Measurements from ENCODE around the gene CEACAM6. TPM values are rescaled to one million over a fixed set of nuclear protein-coding genes. Genes with fewer than 3 reads are reported as not detected.

The CEACAM6 gene
- total RNA-seq, 2 experiments from 2014 or later, result not detected

GRCh38 chr19:41796362-41796761 lies 41.0 kb downstream of the CEACAM6 start, which contains the start of gene CEACAM3:
CEACAM3 (plus strand) TSS chr19:41796587; CDS start chr19:41796678, 91 bp downstream.
- ATAC-seq (no peak), DNase-seq (no peak)
- ChIA-PET POLR2A (no interaction called here), CTCF (interaction anchor here (0.6 to 8.0 kb wide), 17 partner anchors 7 to 196 kb away, joined by 3 to 137 read pairs (median 7); partner anchors contain the start of gene CEACAM6)
- Mint-ChIP-seq H3K27me3 (peaks cover 22% of the 10 kb centered on the region), H3K9me3 (ENCODE audit: low read depth) (no peaks in the 10 kb centered on the region), H3K4me1 (no peaks in the 10 kb centered on the region), H3K36me3 (ENCODE audit: low read depth) (no peaks in the 10 kb centered on the region), H3K27ac (no peak within 1 kb of the TSS), H3K4me3 (no peak within 1 kb of the TSS)
- intact Hi-C loops (cut with DNase I, micrococcal nuclease), result no loop called here

GRCh38 chr19:41796901-41797300 lies 41.6 kb downstream of the CEACAM6 start:
- Mint-ChIP-seq H3K9me3 (ENCODE audit: low read depth) (no peaks in the 10 kb centered on the region), H3K27me3 (peaks cover 20% of the 10 kb centered on the region), H3K4me3 (no peak overlapping the region), H3K36me3 (ENCODE audit: low read depth) (no peaks in the 10 kb centered on the region), H3K27ac (no peak overlapping the region), H3K4me1 (no peaks in the 10 kb centered on the region)
- no peak for DNase-seq
- CTCF ChIA-PET, result interaction anchor here (1.4 to 8.0 kb wide), 4 partner anchors 12 to 38 kb away, joined by 4 to 137 read pairs (median 28); no protein-coding TSS in a partner anchor
- intact Hi-C loops (cut with DNase I, micrococcal nuclease), result no loop called here
- no peak for ATAC-seq
- POLR2A ChIA-PET, result no interaction called here

DNA sequence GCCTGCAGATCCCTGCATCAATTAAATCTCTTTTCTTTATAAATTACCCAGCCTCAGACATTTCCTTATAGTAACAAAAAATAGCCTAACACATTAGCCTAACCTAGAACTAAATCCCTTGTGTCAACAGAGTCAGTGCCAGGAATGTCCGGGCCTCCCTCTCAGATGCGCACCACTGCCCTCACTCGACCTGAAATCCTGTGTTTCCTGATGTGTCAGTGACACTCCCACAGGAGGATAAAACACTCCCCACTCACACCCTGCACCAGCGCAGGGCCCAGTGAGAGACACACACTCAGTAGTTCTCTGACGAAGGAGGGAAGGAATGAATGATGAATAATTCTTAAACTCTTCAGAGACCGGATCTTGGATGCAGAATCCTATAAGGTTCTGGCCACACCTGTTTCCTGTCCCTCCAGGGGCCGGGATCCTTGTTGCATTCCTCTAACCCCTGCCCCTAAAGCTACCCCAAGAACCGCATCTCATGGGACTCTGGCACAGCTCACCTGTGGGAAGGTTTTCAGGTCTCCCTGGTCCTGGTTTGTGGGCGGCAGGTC lies 44.2 kb downstream of the CEACAM6 start:
- POLR2A ChIA-PET, result interaction anchor here (0.7 kb wide), 1 partner anchor 17 kb away, joined by 3 read pairs; no protein-coding TSS in a partner anchor
- Mint-ChIP-seq H3K4me1 (peaks cover 10% of the 10 kb centered on the region), H3K27me3 (peaks cover 4% of the 10 kb centered on the region), H3K36me3 (ENCODE audit: low read depth) (no peaks in the 10 kb centered on the region), H3K9me3 (ENCODE audit: low read depth) (no peaks in the 10 kb centered on the region), H3K4me3 (no peak overlapping the region), H3K27ac (no peak overlapping the region)
- intact Hi-C loops (cut with DNase I, micrococcal nuclease), result no loop called here
- no peak for ATAC-seq
- CTCF ChIA-PET, result interaction anchor here (1.0 kb wide), 1 partner anchor 36 kb away, joined by 3 read pairs; no protein-coding TSS in a partner anchor
- no peak for DNase-seq

DNA sequence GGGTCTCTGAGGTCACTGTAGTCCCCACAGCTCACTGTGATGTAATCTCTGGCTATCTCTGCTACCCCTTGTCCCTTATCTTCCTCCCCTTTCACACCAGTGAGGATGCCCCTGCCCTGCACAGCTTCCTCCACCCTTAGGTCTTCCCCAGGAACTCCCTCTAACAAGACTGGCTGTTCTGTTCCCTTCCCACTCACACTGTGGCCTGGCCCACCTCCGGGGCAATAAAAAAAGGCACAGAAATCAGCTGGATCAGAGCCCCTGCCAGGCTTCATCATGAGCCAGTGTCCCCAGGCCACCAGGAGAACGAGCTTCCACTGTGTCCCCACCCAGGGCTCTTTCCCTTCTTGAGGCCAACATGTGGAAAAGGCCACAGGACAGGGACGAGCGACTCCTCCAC lies 45.7 kb downstream of the CEACAM6 start:
- Mint-ChIP-seq H3K4me1 (peaks cover 17% of the 10 kb centered on the region), H3K27me3 (peaks cover 2% of the 10 kb centered on the region), H3K27ac (no peak overlapping the region), H3K36me3 (ENCODE audit: low read depth) (no peaks in the 10 kb centered on the region), H3K9me3 (ENCODE audit: low read depth) (no peaks in the 10 kb centered on the region), H3K4me3 (no peak overlapping the region)
- ATAC-seq, result no peak
- no peak for DNase-seq
- intact Hi-C loops (cut with DNase I, micrococcal nuclease), result no loop called here
- ChIA-PET CTCF (interaction anchor here (0.7 to 5.6 kb wide), 3 partner anchors 7 to 36 kb away, joined by 3 to 43 read pairs (median 3); no protein-coding TSS in a partner anchor), POLR2A (no interaction called here)

DNA sequence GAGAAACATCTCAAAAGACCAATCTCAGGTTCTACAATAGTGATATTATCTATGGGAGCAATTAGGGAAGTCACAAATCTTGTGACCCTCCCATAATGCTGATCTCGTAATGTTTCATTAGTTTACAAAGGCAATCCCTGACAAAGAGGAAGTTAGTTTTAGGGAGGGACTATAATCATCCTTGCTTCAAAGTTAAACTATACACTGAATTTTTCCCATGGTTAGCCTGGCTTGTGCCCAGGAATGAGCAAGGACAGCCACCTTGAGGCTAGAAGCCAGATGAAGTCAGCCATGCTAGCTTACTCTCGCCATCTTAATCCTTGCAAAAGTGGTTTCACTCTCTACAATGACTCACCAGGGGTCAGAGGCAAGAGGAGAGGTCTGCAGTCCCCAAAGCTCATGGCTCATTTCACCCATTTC lies 46.5 kb downstream of the CEACAM6 start:
- intact Hi-C loops (cut with DNase I, micrococcal nuclease), result no loop called here
- Mint-ChIP-seq H3K36me3 (ENCODE audit: low read depth) (no peaks in the 10 kb centered on the region), H3K4me3 (no peak overlapping the region), H3K27me3 (peaks cover 2% of the 10 kb centered on the region), H3K4me1 (peaks cover 17% of the 10 kb centered on the region), H3K27ac (no peak overlapping the region), H3K9me3 (ENCODE audit: low read depth) (no peaks in the 10 kb centered on the region)
- ChIA-PET CTCF (interaction anchor here (0.7 to 5.6 kb wide), 7 partner anchors 8 to 49 kb away, joined by 3 to 43 read pairs (median 4); no protein-coding TSS in a partner anchor), POLR2A (no interaction called here)
- DNase-seq, result no peak
- ATAC-seq, result peak; percentile 51

GRCh38 chr19:41802770-41803169 lies 47.4 kb downstream of the CEACAM6 start:
- no peak for DNase-seq
- intact Hi-C loops (cut with DNase I, micrococcal nuclease), result no loop called here
- H3K27me3 Mint-ChIP-seq, result peaks cover 3% of the 10 kb centered on the region
- H3K36me3 Mint-ChIP-seq (ENCODE audit: low read depth), result no peaks in the 10 kb centered on the region
- ChIA-PET CTCF (interaction anchor here (0.6 to 5.6 kb wide), 8 partner anchors 8 to 585 kb away, joined by 3 to 43 read pairs (median 4); no protein-coding TSS in a partner anchor), POLR2A (interaction anchor here (0.6 kb wide), 1 partner anchor 198 kb away, joined by 4 read pairs; no protein-coding TSS in a partner anchor)
- H3K27ac Mint-ChIP-seq, result no peak overlapping the region
- no peak overlapping the region for H3K4me3 Mint-ChIP-seq
- ATAC-seq, result no peak
- H3K4me1 Mint-ChIP-seq, result peaks cover 17% of the 10 kb centered on the region
- H3K9me3 Mint-ChIP-seq (ENCODE audit: low read depth), result no peaks in the 10 kb centered on the region

DNA sequence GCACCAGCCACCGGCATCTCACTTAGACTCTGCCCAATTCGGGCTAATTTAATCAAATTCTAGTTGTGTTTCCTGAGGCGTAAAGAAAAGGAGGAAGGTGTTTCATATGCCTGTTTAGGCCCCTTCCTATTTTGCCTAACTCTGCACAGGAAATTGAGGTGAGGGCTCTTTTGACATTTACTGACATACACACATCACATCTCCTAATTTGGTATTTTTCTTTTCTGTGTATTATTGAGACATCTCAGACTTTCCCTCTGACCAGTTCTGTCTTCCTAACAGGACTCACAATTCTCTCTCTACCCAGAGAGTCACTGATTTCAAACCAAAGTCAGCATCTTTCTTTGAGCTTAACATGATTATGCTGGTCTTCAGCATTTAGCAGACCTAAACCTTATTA lies 49.0 kb downstream of the CEACAM6 start:
- POLR2A ChIA-PET, result no interaction called here
- CTCF ChIA-PET, result interaction anchor here (0.6 to 5.6 kb wide), 5 partner anchors 11 to 1376 kb away, joined by 3 to 43 read pairs (median 3); no protein-coding TSS in a partner anchor

GRCh38 chr19:41807176-41807575 lies 51.8 kb downstream of the CEACAM6 start:
- Mint-ChIP-seq H3K36me3 (ENCODE audit: low read depth) (no peaks in the 10 kb centered on the region), H3K9me3 (ENCODE audit: low read depth) (no peaks in the 10 kb centered on the region), H3K4me3 (no peak overlapping the region), H3K27ac (no peak overlapping the region), H3K4me1 (peaks cover 17% of the 10 kb centered on the region), H3K27me3 (peaks cover 6% of the 10 kb centered on the region)
- ChIA-PET POLR2A (no interaction called here), CTCF (interaction anchor here (0.5 to 2.5 kb wide), 4 partner anchors 12 to 28 kb away, joined by 3 to 9 read pairs (median 5); no protein-coding TSS in a partner anchor)
- ATAC-seq (no peak), DNase-seq (no peak)
- intact Hi-C loops (cut with DNase I, micrococcal nuclease), result no loop called here

More for the DNA sequence above, 49.0 kb downstream of the CEACAM6 start:
- intact Hi-C loops (cut with DNase I, micrococcal nuclease), result no loop called here
- H3K27ac Mint-ChIP-seq, result peak overlapping the region; percentile 33
- H3K4me1 Mint-ChIP-seq, result peaks cover 17% of the 10 kb centered on the region
- no peaks in the 10 kb centered on the region for H3K9me3 Mint-ChIP-seq (ENCODE audit: low read depth)
- ATAC-seq, result peak; percentile 53
- no peaks in the 10 kb centered on the region for H3K36me3 Mint-ChIP-seq (ENCODE audit: low read depth)
- H3K27me3 Mint-ChIP-seq, result peaks cover 3% of the 10 kb centered on the region
- no peak overlapping the region for H3K4me3 Mint-ChIP-seq
- no peak for DNase-seq

DNA sequence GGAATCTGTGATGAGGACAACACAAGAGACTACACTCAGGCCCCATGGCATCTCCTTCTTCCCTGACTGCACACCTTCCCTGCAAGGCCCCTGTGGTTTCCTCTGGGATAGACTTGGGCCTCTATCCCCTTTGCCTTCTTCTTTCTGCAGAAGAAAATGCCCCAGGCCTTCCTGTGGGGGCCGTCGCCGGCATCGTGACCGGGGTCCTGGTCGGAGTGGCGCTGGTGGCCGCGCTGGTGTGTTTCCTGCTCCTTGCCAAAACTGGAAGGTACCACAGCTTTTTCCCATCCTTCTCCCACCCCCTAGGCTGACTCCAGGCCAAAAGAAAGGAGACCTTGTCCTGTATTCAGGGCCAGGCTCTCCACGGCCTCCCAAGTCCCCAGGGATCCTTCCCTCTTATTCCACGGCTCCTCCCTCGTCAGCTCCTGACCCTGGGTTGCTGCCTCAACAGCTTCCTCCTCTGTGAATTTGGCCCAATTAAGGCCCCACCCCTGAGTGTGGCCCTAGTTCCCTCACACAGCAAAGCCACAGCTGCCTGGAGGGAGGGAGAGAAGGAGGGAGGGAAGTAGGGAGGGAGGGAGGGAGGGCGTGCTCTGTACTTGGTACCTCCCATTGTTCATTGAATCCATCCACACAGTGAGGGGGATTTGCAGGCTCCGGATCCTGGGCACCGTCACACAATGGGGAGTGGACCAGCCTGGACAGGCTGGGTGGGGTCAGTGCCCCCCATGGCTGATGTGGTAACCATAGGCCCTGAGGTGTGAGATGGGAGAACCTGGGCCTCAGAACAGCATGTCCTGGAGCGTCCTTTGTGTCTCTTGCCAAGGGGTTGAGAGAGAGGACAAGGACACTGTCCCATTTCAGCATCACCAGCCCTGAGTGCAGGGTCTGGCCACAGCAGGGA lies 53.6 kb downstream of the CEACAM6 start:
- Mint-ChIP-seq H3K4me3 (no peak overlapping the region), H3K36me3 (ENCODE audit: low read depth) (no peaks in the 10 kb centered on the region), H3K27me3 (peaks cover 8% of the 10 kb centered on the region), H3K4me1 (peaks cover 13% of the 10 kb centered on the region), H3K27ac (no peak overlapping the region), H3K9me3 (ENCODE audit: low read depth) (no peaks in the 10 kb centered on the region)
- POLR2A ChIA-PET, result interaction anchor here (0.5 kb wide), 1 partner anchor 35 kb away, joined by 8 read pairs; no protein-coding TSS in a partner anchor
- intact Hi-C loops (cut with DNase I, micrococcal nuclease), result no loop called here
- CTCF ChIA-PET, result interaction anchor here (0.9 to 2.5 kb wide), 2 partner anchors 14 to 24 kb away, joined by 3 to 9 read pairs; no protein-coding TSS in a partner anchor
- ATAC-seq (no peak), DNase-seq (no peak)

GRCh38 chr19:41810301-41810700 lies 55.0 kb downstream of the CEACAM6 start:
- no peak for ATAC-seq
- ChIA-PET POLR2A (no interaction called here), CTCF (interaction anchor here (0.6 to 1.9 kb wide), 5 partner anchors 8 to 17 kb away, joined by 3 to 11 read pairs (median 5); no protein-coding TSS in a partner anchor)
- peaks cover 5% of the 10 kb centered on the region for H3K4me1 Mint-ChIP-seq
- intact Hi-C loops (cut with DNase I, micrococcal nuclease), result no loop called here
- H3K4me3 Mint-ChIP-seq, result no peak overlapping the region
- H3K9me3 Mint-ChIP-seq (ENCODE audit: low read depth), result no peaks in the 10 kb centered on the region
- no peaks in the 10 kb centered on the region for H3K36me3 Mint-ChIP-seq (ENCODE audit: low read depth)
- peaks cover 8% of the 10 kb centered on the region for H3K27me3 Mint-ChIP-seq
- DNase-seq, result no peak
- H3K27ac Mint-ChIP-seq, result no peak overlapping the region

DNA sequence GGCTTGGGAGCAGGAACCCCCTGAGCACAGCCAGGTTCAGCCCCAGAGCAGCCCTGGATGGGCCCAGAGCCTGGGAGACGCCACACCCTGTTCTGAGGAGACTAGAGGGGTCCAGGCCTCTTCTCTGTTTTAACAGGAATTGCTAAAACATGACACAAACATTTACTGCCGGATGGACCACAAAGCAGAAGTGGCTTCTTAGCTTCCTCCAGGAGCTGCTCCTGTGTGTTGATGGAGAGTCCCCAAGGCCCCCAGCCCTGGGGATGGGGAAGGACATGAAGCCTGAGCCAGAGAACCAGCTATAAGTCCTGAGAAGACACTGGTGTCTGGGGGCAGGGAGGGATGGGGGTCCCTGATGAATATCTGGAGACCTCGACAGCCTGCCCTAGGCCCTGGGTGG lies 55.7 kb downstream of the CEACAM6 start:
- Mint-ChIP-seq H3K4me3 (no peak overlapping the region), H3K4me1 (no peaks in the 10 kb centered on the region), H3K27me3 (peaks cover 6% of the 10 kb centered on the region), H3K27ac (no peak overlapping the region), H3K36me3 (ENCODE audit: low read depth) (no peaks in the 10 kb centered on the region), H3K9me3 (ENCODE audit: low read depth) (no peaks in the 10 kb centered on the region)
- ATAC-seq, result no peak
- ChIA-PET CTCF (interaction anchor here (0.9 to 1.9 kb wide), 5 partner anchors 9 to 25 kb away, joined by 4 to 11 read pairs (median 5); no protein-coding TSS in a partner anchor), POLR2A (no interaction called here)
- intact Hi-C loops (cut with DNase I, micrococcal nuclease), result no loop called here
- no peak for DNase-seq

Measured in activated CD4-positive, alpha-beta T cell treated with anti-CD3 and anti-CD28 coated beads for 36 hours (primary cell).